H9 (cell line): ENCODE data around the gene PRKACB. TPM values are rescaled to one million over a fixed set of nuclear protein-coding genes. Genes with fewer than 3 reads are reported as not detected.

Source experiments
- DNase-seq: peaks from one replicate; pipeline ENCODE4 v3.0.0-alpha.2; 2017
- H2AFZ ChIP-seq: one replicate; pipeline ENCODE4 v1.6.1; 2013; ENCODE audit warnings: mild to moderate bottlenecking, low read length, control low read depth, moderate library complexity
- H2AK5ac ChIP-seq: 2 replicates; pipeline ENCODE4 v1.6.1; 2013; ENCODE audit warnings: low read length, control low read depth, mixed read lengths; ENCODE audit not compliant: insufficient read length
- H2BK120ac ChIP-seq: one replicate; pipeline ENCODE4 v1.6.1; 2013; ENCODE audit warnings: low read depth, mild to moderate bottlenecking, low read length, control low read depth, inconsistent platforms; ENCODE audit not compliant: poor library complexity, severe bottlenecking
- H2BK12ac ChIP-seq: 2 replicates; pipeline ENCODE4 v1.6.1; 2013; ENCODE audit warnings: low read length, control low read depth, mixed read lengths, low read depth; ENCODE audit not compliant: insufficient read length
- H2BK15ac ChIP-seq: 2 replicates; pipeline ENCODE4 v1.6.1; 2013; ENCODE audit warnings: low read depth, low read length, control low read depth
- H2BK20ac ChIP-seq: one replicate; pipeline ENCODE4 v1.6.1; 2013; ENCODE audit warnings: low read depth, mild to moderate bottlenecking, low read length, control low read depth, inconsistent platforms; ENCODE audit not compliant: poor library complexity, severe bottlenecking
- H2BK5ac ChIP-seq: 2 replicates; pipeline ENCODE4 v1.6.1; 2013; ENCODE audit warnings: low read length, control low read depth, mixed read lengths; ENCODE audit not compliant: insufficient read length
- H3K14ac ChIP-seq: 2 replicates; pipeline ENCODE4 v1.6.1; 2013; ENCODE audit warnings: low read length, control low read depth; ENCODE audit not compliant: insufficient read depth
- H3K18ac ChIP-seq: 2 replicates; pipeline ENCODE4 v1.6.1; 2013; ENCODE audit warnings: low read depth, mild to moderate bottlenecking, mixed read lengths, low read length, control low read depth; ENCODE audit not compliant: insufficient read length
- H3K23ac ChIP-seq: 2 replicates; pipeline ENCODE4 v1.6.1; 2013; ENCODE audit warnings: low read length, control low read depth, mixed read lengths, low read depth; ENCODE audit not compliant: insufficient read length
- H3K23me2 ChIP-seq: 2 replicates; pipeline ENCODE4 v1.6.1; 2013; ENCODE audit warnings: low read depth, mild to moderate bottlenecking, mixed read lengths, low read length, control low read depth; ENCODE audit not compliant: insufficient read length, poor library complexity, severe bottlenecking
- H3K27ac ChIP-seq: 2 replicates; pipeline ENCODE4 v1.5.1; 2013; ENCODE audit warnings: low read length, control low read depth, mixed read lengths, low read depth; ENCODE audit not compliant: insufficient read length
- H3K27me3 ChIP-seq: 2 replicates; pipeline ENCODE4 v1.6.1; 2013; ENCODE audit warnings: low read length, control low read depth, inconsistent platforms; ENCODE audit not compliant: insufficient read depth
- H3K4ac ChIP-seq: 2 replicates; pipeline ENCODE4 v1.6.1; 2013; ENCODE audit warnings: low read depth, mild to moderate bottlenecking, control low read depth, inconsistent platforms, low read length, moderate library complexity
- H3K4me1 ChIP-seq: 2 replicates; pipeline ENCODE4 v1.6.1; 2013; ENCODE audit warnings: low read length, control low read depth, inconsistent platforms; ENCODE audit not compliant: insufficient read depth
- H3K4me2 ChIP-seq: 2 replicates; pipeline ENCODE4 v1.6.1; 2013; ENCODE audit warnings: low read length, control low read depth, mixed read lengths; ENCODE audit not compliant: insufficient read length, insufficient read depth
- H3K56ac ChIP-seq: 2 replicates; pipeline ENCODE4 v1.6.1; 2013; ENCODE audit warnings: low read depth, mild to moderate bottlenecking, mixed read lengths, low read length, control low read depth; ENCODE audit not compliant: insufficient read length
- H3K79me1 ChIP-seq: 2 replicates; pipeline ENCODE4 v1.6.1; 2013; ENCODE audit warnings: low read depth, mild to moderate bottlenecking, moderate library complexity, low read length, control low read depth, inconsistent platforms; ENCODE audit not compliant: insufficient read depth, poor library complexity, severe bottlenecking
- H3K79me2 ChIP-seq: 2 replicates; pipeline ENCODE4 v1.6.1; 2013; ENCODE audit warnings: low read length, control low read depth, inconsistent platforms; ENCODE audit not compliant: insufficient read depth
- H3K9ac ChIP-seq: 2 replicates; pipeline ENCODE4 v1.6.1; 2013; ENCODE audit warnings: low read length, control low read depth, mixed read lengths; ENCODE audit not compliant: insufficient read length; ENCODE audit errors: extremely low read depth
- H3K9me3 ChIP-seq: one replicate; pipeline ENCODE4 v1.6.1; 2013; ENCODE audit warnings: low read depth, low read length, inconsistent platforms; ENCODE audit not compliant: control insufficient read depth
- H3T11ph ChIP-seq: one replicate; pipeline ENCODE4 v1.6.1; 2013; ENCODE audit warnings: mild to moderate bottlenecking, low read length, control low read depth, inconsistent platforms
- H4K20me1 ChIP-seq: one replicate; pipeline ENCODE4 v1.6.1; 2013; ENCODE audit not compliant: control insufficient read depth, insufficient read length, insufficient read depth
- H4K5ac ChIP-seq: 2 replicates; pipeline ENCODE4 v1.6.1; 2013; ENCODE audit warnings: low read depth, mild to moderate bottlenecking, mixed read lengths, low read length, control low read depth; ENCODE audit not compliant: insufficient read length
- H4K8ac ChIP-seq: replicated peaks from 2 replicates; pipeline ENCODE4 v1.6.1; 2013; ENCODE audit warnings: low read length, control low read depth, mixed read lengths, low read depth; ENCODE audit not compliant: insufficient read length
- H4K91ac ChIP-seq: 2 replicates; pipeline ENCODE4 v1.6.1; 2013; ENCODE audit warnings: low read depth, mild to moderate bottlenecking, moderate library complexity, mixed read lengths, low read length, control low read depth; ENCODE audit not compliant: insufficient read length
- H3K27ac Mint-ChIP-seq, 3 experiments: 2 replicates in 2 of 3; 3 replicates in 1 of 3; pipeline ENCODE4 v1.8.0; 2020 to 2021; ENCODE audit warnings: mixed read lengths in 3 of 3, mild to moderate bottlenecking in 1 of 3, moderate library complexity in 1 of 3
- H3K27me3 Mint-ChIP-seq: 2 replicates; pipeline ENCODE4 v1.8.0; 2021; ENCODE audit warnings: low read depth, mild to moderate bottlenecking, moderate library complexity, mixed read lengths
- H3K36me3 Mint-ChIP-seq, 3 experiments: 2 replicates in 2 of 3; 3 replicates in 1 of 3; pipeline ENCODE4 v1.8.0; 2020 to 2021; ENCODE audit warnings: low read depth in 3 of 3, mixed read lengths in 3 of 3; ENCODE audit not compliant: insufficient read depth in 1 of 3
- H3K4me1 Mint-ChIP-seq, 2 experiments: 2 replicates each; pipeline ENCODE4 v1.8.0; 2020; ENCODE audit warnings: mixed read lengths in 2 of 2
- H3K4me3 Mint-ChIP-seq, 2 experiments: 2 replicates in 1 of 2; 3 replicates in 1 of 2; pipeline ENCODE4 v1.8.0; 2020 to 2021; ENCODE audit warnings: mild to moderate bottlenecking in 2 of 2, mixed read lengths in 2 of 2, moderate library complexity in 1 of 2
- H3K9me3 Mint-ChIP-seq, 2 experiments: 2 replicates in 1 of 2; 3 replicates in 1 of 2; pipeline ENCODE4 v1.8.0; 2020; ENCODE audit warnings: mild to moderate bottlenecking in 2 of 2, mixed read lengths in 2 of 2, moderate library complexity in 1 of 2
- WGBS: extraction: QIAGEN DNeasy Blood & Tissue Kit; methylation state at CpG from one replicate; pipeline ENCODE4 v1.1.7; 2013; ENCODE audit warnings: missing lambda C conversion rate, low lambda C conversion rate, mixed read lengths; ENCODE audit not compliant: insufficient read length; ENCODE audit errors: extremely low coverage; 5-methylcytosine and 5-hydroxymethylcytosine counted together
- total RNA-seq: library from RNA; stranded (reverse); gene quantifications from 2 replicates; pipeline ENCODE4 v1.2.1, GENCODE V29; 2021
- TF ChIP-seq, protein P1 (sequence below): fragments of 200-600 bp; sonication (generic); conservative IDR thresholded peaks from 3 replicates; pipeline ENCODE4 v1.8.0; 2021; ENCODE audit warnings: antibody characterized with exemption, mild to moderate bottlenecking

Gene PRKACB
- total RNA-seq, 1 experiment from 2014 or later = 20.7 TPM

- no peak overlapping the region for H2AK5ac ChIP-seq
- no peak overlapping the region for H3K4me2 ChIP-seq
- Mint-ChIP-seq H3K27me3 (no peaks in the 10 kb centered on the region), H3K27ac (no peak overlapping the region), H3K9me3 (peaks cover 8 to 10% of the 10 kb centered on the region in 2 experiments), H3K36me3 (peaks cover 0 to 11% (median 4%) of the 10 kb centered on the region in 3 experiments; a peak in 3 of 7 replicates), H3K4me3 (no peak overlapping the region), H3K4me1 (no peaks in the 10 kb centered on the region)
- no peak overlapping the region for H2AFZ ChIP-seq
- H3K79me1 ChIP-seq = no peaks in the 10 kb centered on the region
- no peak overlapping the region for H2BK5ac ChIP-seq
- H2BK12ac ChIP-seq = no peak overlapping the region
- no peak overlapping the region for H4K5ac ChIP-seq
- no CpG with 5 or more reads among the region's 4 CpGs for WGBS
- H3K56ac ChIP-seq = no peak overlapping the region
- no peak overlapping the region for H3K9ac ChIP-seq
- no peaks in the 10 kb centered on the region for H3K23me2 ChIP-seq
- H4K8ac ChIP-seq = no peak overlapping the region
- H3K23ac ChIP-seq = no peak overlapping the region
- H3K79me2 ChIP-seq = no peaks in the 10 kb centered on the region
- no peak overlapping the region for H2BK20ac ChIP-seq
- no peak overlapping the region for H3K18ac ChIP-seq
- H2BK15ac ChIP-seq = no peak overlapping the region
- TF ChIP-seq, protein P1, sequence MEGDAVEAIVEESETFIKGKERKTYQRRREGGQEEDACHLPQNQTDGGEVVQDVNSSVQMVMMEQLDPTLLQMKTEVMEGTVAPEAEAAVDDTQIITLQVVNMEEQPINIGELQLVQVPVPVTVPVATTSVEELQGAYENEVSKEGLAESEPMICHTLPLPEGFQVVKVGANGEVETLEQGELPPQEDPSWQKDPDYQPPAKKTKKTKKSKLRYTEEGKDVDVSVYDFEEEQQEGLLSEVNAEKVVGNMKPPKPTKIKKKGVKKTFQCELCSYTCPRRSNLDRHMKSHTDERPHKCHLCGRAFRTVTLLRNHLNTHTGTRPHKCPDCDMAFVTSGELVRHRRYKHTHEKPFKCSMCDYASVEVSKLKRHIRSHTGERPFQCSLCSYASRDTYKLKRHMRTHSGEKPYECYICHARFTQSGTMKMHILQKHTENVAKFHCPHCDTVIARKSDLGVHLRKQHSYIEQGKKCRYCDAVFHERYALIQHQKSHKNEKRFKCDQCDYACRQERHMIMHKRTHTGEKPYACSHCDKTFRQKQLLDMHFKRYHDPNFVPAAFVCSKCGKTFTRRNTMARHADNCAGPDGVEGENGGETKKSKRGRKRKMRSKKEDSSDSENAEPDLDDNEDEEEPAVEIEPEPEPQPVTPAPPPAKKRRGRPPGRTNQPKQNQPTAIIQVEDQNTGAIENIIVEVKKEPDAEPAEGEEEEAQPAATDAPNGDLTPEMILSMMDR = no peak
- no peak overlapping the region for H2BK120ac ChIP-seq
- H3K27me3 ChIP-seq = no peaks in the 10 kb centered on the region
- DNase-seq = no peak
- no peak overlapping the region for H3T11ph ChIP-seq
- no peaks in the 10 kb centered on the region for H3K4me1 ChIP-seq
- no peaks in the 10 kb centered on the region for H4K20me1 ChIP-seq
- H3K9me3 ChIP-seq = no peaks in the 10 kb centered on the region
- H3K14ac ChIP-seq = no peak overlapping the region
- no peak overlapping the region for H4K91ac ChIP-seq
- no peak overlapping the region for H3K4ac ChIP-seq
- H3K27ac ChIP-seq = no peak overlapping the region
These were observed 102.1 kb downstream of the PRKACB start for GRCh38 chr1:84246213-84246612.
